Liver (tissue), 3 donors: ENCODE results near the gene HOPX.

Experiments
- FOXA1 ChIP-seq: IDR thresholded peaks from 2 replicates; pipeline ENCODE4 v1.6.1; 2016; ENCODE audit warnings: antibody characterized with exemption
- FOXA2 ChIP-seq: IDR thresholded peaks from 2 replicates; pipeline ENCODE4 v1.6.1; 2016; ENCODE audit warnings: antibody characterized with exemption
- JUND ChIP-seq, 2 donors: IDR thresholded peaks; 2 replicates each; pipeline ENCODE4 v1.6.1; 2016; ENCODE audit warnings: antibody characterized with exemption in 2 of 2
- RAD21 ChIP-seq, 2 donors: IDR thresholded peaks; 2 replicates each; pipeline ENCODE4 v1.6.1; 2016; ENCODE audit warnings: antibody characterized with exemption in 2 of 2, mild to moderate bottlenecking in 2 of 2
- TAF1 ChIP-seq: conservative IDR thresholded peaks from 2 replicates; pipeline ENCODE4 v1.6.1; 2016; ENCODE audit warnings: antibody characterized with exemption, mild to moderate bottlenecking
- YY1 ChIP-seq: IDR thresholded peaks from 2 replicates; pipeline ENCODE4 v1.6.1; 2016; ENCODE audit warnings: antibody characterized with exemption, mild to moderate bottlenecking
- TF ChIP-seq, protein P1 (sequence below): fragments of 150-350 bp; IDR thresholded peaks from 2 replicates; pipeline ENCODE4 v1.5.1; 2017; ENCODE audit warnings: improper control_type of control experiment, low read depth, low read length; ENCODE audit not compliant: missing input control
- TF ChIP-seq, protein P2 (sequence below): IDR thresholded peaks from 2 replicates; pipeline ENCODE4 v1.6.1; 2016; ENCODE audit warnings: antibody characterized with exemption
- TF ChIP-seq, protein P3 (sequence below): IDR thresholded peaks from 2 replicates; pipeline ENCODE4 v1.6.1; 2016; ENCODE audit warnings: antibody characterized with exemption
- TF ChIP-seq, protein P4 (sequence below): IDR thresholded peaks from 2 replicates; pipeline ENCODE4 v1.6.1; 2016; ENCODE audit warnings: antibody characterized with exemption, mild to moderate bottlenecking
- donor health status: healthy.
- donor health status: healthy.

DNA sequence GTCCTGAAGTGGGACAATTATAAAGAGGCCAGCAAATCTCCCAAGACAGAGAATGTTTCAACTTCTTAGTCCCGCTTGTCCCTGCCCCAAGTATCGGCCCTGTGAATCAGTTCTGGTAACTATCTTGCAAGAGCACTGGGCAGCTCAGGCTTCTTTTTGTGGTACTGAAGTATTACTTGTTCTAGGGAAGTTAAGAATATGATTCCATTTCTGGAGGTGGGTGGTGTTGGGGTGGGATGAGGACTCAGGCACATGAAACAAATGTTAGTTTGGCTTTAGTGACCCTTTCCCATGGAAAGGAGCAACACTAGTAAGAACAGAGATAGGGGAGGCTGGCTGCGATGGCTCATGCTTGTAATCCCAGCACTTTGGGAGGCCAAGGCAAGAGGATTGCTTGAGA is 28.9 kb downstream of the HOPX start:
- TF ChIP-seq TAF1 (no peak), FOXA1 (no peak), YY1 (no peak), JUND (IDR thresholded peaks at IDR 0.05) (no peak), FOXA2 (no peak), RAD21 (IDR thresholded peaks at IDR 0.05) (no peak)
- TF ChIP-seq, protein P1, sequence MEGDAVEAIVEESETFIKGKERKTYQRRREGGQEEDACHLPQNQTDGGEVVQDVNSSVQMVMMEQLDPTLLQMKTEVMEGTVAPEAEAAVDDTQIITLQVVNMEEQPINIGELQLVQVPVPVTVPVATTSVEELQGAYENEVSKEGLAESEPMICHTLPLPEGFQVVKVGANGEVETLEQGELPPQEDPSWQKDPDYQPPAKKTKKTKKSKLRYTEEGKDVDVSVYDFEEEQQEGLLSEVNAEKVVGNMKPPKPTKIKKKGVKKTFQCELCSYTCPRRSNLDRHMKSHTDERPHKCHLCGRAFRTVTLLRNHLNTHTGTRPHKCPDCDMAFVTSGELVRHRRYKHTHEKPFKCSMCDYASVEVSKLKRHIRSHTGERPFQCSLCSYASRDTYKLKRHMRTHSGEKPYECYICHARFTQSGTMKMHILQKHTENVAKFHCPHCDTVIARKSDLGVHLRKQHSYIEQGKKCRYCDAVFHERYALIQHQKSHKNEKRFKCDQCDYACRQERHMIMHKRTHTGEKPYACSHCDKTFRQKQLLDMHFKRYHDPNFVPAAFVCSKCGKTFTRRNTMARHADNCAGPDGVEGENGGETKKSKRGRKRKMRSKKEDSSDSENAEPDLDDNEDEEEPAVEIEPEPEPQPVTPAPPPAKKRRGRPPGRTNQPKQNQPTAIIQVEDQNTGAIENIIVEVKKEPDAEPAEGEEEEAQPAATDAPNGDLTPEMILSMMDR = no peak
- TF ChIP-seq, protein P2, sequence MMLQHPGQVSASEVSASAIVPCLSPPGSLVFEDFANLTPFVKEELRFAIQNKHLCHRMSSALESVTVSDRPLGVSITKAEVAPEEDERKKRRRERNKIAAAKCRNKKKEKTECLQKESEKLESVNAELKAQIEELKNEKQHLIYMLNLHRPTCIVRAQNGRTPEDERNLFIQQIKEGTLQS = no peak
- TF ChIP-seq, protein P3, sequence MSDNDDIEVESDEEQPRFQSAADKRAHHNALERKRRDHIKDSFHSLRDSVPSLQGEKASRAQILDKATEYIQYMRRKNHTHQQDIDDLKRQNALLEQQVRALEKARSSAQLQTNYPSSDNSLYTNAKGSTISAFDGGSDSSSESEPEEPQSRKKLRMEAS = no peak
- TF ChIP-seq, protein P4, sequence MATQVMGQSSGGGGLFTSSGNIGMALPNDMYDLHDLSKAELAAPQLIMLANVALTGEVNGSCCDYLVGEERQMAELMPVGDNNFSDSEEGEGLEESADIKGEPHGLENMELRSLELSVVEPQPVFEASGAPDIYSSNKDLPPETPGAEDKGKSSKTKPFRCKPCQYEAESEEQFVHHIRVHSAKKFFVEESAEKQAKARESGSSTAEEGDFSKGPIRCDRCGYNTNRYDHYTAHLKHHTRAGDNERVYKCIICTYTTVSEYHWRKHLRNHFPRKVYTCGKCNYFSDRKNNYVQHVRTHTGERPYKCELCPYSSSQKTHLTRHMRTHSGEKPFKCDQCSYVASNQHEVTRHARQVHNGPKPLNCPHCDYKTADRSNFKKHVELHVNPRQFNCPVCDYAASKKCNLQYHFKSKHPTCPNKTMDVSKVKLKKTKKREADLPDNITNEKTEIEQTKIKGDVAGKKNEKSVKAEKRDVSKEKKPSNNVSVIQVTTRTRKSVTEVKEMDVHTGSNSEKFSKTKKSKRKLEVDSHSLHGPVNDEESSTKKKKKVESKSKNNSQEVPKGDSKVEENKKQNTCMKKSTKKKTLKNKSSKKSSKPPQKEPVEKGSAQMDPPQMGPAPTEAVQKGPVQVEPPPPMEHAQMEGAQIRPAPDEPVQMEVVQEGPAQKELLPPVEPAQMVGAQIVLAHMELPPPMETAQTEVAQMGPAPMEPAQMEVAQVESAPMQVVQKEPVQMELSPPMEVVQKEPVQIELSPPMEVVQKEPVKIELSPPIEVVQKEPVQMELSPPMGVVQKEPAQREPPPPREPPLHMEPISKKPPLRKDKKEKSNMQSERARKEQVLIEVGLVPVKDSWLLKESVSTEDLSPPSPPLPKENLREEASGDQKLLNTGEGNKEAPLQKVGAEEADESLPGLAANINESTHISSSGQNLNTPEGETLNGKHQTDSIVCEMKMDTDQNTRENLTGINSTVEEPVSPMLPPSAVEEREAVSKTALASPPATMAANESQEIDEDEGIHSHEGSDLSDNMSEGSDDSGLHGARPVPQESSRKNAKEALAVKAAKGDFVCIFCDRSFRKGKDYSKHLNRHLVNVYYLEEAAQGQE = no peak
